Mucosa of descending colon (tissue), 3 donors: ENCODE measurements around the gene BICC1. TPM values are rescaled to one million over a fixed set of nuclear protein-coding genes. Genes with fewer than 3 reads are reported as not detected.
A peak's percentile ranks its signal among the peaks of the same experiment; 100 is the strongest.

ENCODE experiments used
- ATAC-seq: fragments of 200-7000 bp; cut with Tn5 transposase; one replicate; pipeline ENCODE4 v1.9.1; 2020; ENCODE audit warnings: mild to moderate bottlenecking, moderate library complexity
- DNase-seq, 3 donors: peaks; one replicate each; pipeline ENCODE4 v3.0.0-alpha.2; 2020
- H3K36me3 ChIP-seq: fragments of 200-600 bp; one replicate; pipeline ENCODE4 v1.8.0; 2021; ENCODE audit warnings: low read depth, mild to moderate bottlenecking
- H3K4me1 ChIP-seq: fragments of 200-600 bp; one replicate; pipeline ENCODE4 v1.8.0; 2021; ENCODE audit warnings: low read depth, mild to moderate bottlenecking
- H3K4me3 ChIP-seq: fragments of 200-600 bp; one replicate; pipeline ENCODE4 v1.8.0; 2021; ENCODE audit warnings: mild to moderate bottlenecking
- H3K9me3 ChIP-seq: fragments of 200-600 bp; one replicate; pipeline ENCODE4 v1.8.0; 2021; ENCODE audit warnings: mild to moderate bottlenecking
- CTCF ChIP-seq: fragments of 200-600 bp; IDR thresholded peaks from one replicate; pipeline ENCODE4 v1.8.0; 2022; ENCODE audit warnings: antibody characterized with exemption, mild to moderate bottlenecking
- intact Hi-C, 2 donors: fragments of 100-400 bp; cut with DNase I in 1 of 2; cut with micrococcal nuclease in 1 of 2; formaldehyde crosslinking; loops; one replicate each; pipeline versions ENCODE4 v1.11.0 to v1.11.1; 2022; cut with DNase I, micrococcal nuclease
- total RNA-seq, 3 donors: library from RNA; stranded (reverse); fragmentation: NEBNext Ultra II Directional in 2 of 3; extraction: Animal tissue kit (Norgen Biotek cat#: 25700) in 2 of 3; gene quantifications; one replicate each; pipeline versions ENCODE4 v1.2.1 to v1.2.4, GENCODE V29; 2021 to 2023
- donor health status: DM: no; HTN: no; CAD: no; lungs with moderate emphysema.
- donor health status: DM: no; HTN: no; CAD: no.
- donor health status: DM: no; HTN: yes; CAD: no.

The BICC1 gene
- total RNA-seq, 3 donors from 2014 or later: 1.1 to 5.9 (median 3.5) TPM

GRCh38 chr10:58802047-58802446, 289.4 kb downstream of the BICC1 start:
- Histone ChIP-seq H3K4me3 (no peak overlapping the region), H3K36me3 (no peaks in the 10 kb centered on the region), H3K9me3 (no peaks in the 10 kb centered on the region), H3K4me1 (no peaks in the 10 kb centered on the region)
- intact Hi-C loops: no loop called here
- TF ChIP-seq CTCF: no peak
- DNase-seq (no peak), ATAC-seq (no peak)

GRCh38 chr10:58806323-58806722, 293.7 kb downstream of the BICC1 start:
- intact Hi-C loops: no loop called here
- no peak for TF ChIP-seq CTCF
- no peak for ATAC-seq

GRCh38 chr10:58806970-58807628, 294.4 kb downstream of the BICC1 start:
- H3K4me1 ChIP-seq: no peaks in the 10 kb centered on the region
- TF ChIP-seq CTCF: no peak
- H3K4me3 ChIP-seq: no peak overlapping the region
- intact Hi-C loops: no loop called here
- ATAC-seq (no peak), DNase-seq (no peak)
- no peaks in the 10 kb centered on the region for H3K36me3 ChIP-seq
- H3K9me3 ChIP-seq: no peaks in the 10 kb centered on the region

More at GRCh38 chr10:58806323-58806722, 293.7 kb downstream of the BICC1 start:
- H3K4me1 ChIP-seq: no peaks in the 10 kb centered on the region
- no peaks in the 10 kb centered on the region for H3K9me3 ChIP-seq
- no peak for DNase-seq
- H3K36me3 ChIP-seq: no peaks in the 10 kb centered on the region
- H3K4me3 ChIP-seq: no peak overlapping the region

GRCh38 chr10:58807629-58808022, 295.0 kb downstream of the BICC1 start:
- Histone ChIP-seq H3K9me3 (no peaks in the 10 kb centered on the region), H3K4me1 (no peaks in the 10 kb centered on the region), H3K36me3 (no peaks in the 10 kb centered on the region), H3K4me3 (no peak overlapping the region)
- intact Hi-C loops: no loop called here
- ATAC-seq (peak; percentile 46), DNase-seq (no peak)
- TF ChIP-seq CTCF: no peak

GRCh38 chr10:58810751-58811150, 298.1 kb downstream of the BICC1 start:
- Histone ChIP-seq H3K4me3 (no peak overlapping the region), H3K9me3 (no peaks in the 10 kb centered on the region), H3K4me1 (no peaks in the 10 kb centered on the region), H3K36me3 (no peaks in the 10 kb centered on the region)
- DNase-seq (no peak), ATAC-seq (peak; percentile 34)
- intact Hi-C loops: no loop called here
- no peak for TF ChIP-seq CTCF

- DNase-seq (no peak), ATAC-seq (peak; percentile 53)
- no peak for TF ChIP-seq CTCF
- Histone ChIP-seq H3K4me3 (no peak overlapping the region), H3K4me1 (no peaks in the 10 kb centered on the region), H3K36me3 (no peaks in the 10 kb centered on the region), H3K9me3 (no peaks in the 10 kb centered on the region)
- intact Hi-C loops: no loop called here
These were observed 300.9 kb downstream of the BICC1 start for GRCh38 chr10:58813573-58813972.
